Measurements from ENCODE around the gene ACTRT2.

ACTRT2 gene

GRCh38 chr1:2975466-2976179 lies 45.6 kb upstream of the ACTRT2 start:
- H2AFZ ChIP-seq (ENCODE audit: low read length): no peak overlapping the region
- H3K27me3 ChIP-seq (replicated peaks; ENCODE audit: insufficient read depth, low read length): peaks cover 11% of the 10 kb centered on the region
- no peaks in the 10 kb centered on the region for H3K36me3 ChIP-seq (replicated peaks; ENCODE audit: insufficient read depth, low read length)
- no peak for DNase-seq
- no peaks in the 10 kb centered on the region for H3K4me1 ChIP-seq (ENCODE audit: low read length)
- H3K9me3 ChIP-seq (replicated peaks; ENCODE audit: insufficient read depth, low read length): no peaks in the 10 kb centered on the region
- no peak overlapping the region for H3K4me2 ChIP-seq (ENCODE audit: low read depth, low read length)
- H3F3A ChIP-seq (ENCODE audit: insufficient read depth, low read length): no peaks in the 10 kb centered on the region
- no peak overlapping the region for H3K27ac ChIP-seq (ENCODE audit: low read length)
- no peak for TF ChIP-seq EZH2phosphoT487 (IDR thresholded peaks at IDR 0.05; ENCODE audit: low read length)
- TF ChIP-seq, protein P1, sequence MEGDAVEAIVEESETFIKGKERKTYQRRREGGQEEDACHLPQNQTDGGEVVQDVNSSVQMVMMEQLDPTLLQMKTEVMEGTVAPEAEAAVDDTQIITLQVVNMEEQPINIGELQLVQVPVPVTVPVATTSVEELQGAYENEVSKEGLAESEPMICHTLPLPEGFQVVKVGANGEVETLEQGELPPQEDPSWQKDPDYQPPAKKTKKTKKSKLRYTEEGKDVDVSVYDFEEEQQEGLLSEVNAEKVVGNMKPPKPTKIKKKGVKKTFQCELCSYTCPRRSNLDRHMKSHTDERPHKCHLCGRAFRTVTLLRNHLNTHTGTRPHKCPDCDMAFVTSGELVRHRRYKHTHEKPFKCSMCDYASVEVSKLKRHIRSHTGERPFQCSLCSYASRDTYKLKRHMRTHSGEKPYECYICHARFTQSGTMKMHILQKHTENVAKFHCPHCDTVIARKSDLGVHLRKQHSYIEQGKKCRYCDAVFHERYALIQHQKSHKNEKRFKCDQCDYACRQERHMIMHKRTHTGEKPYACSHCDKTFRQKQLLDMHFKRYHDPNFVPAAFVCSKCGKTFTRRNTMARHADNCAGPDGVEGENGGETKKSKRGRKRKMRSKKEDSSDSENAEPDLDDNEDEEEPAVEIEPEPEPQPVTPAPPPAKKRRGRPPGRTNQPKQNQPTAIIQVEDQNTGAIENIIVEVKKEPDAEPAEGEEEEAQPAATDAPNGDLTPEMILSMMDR (IDR thresholded peaks at IDR 0.05; ENCODE audit: low read length): no peak
- TF ChIP-seq EZH2 (optimal IDR thresholded peaks at IDR 0.05; ENCODE audit: low read depth, low read length): no peak
- no peaks in the 10 kb centered on the region for H4K20me1 ChIP-seq (ENCODE audit: insufficient read depth, low read length)
- no peak overlapping the region for H3K9ac ChIP-seq (ENCODE audit: low read length)
- no peaks in the 10 kb centered on the region for H3K9me2 ChIP-seq (replicated peaks; ENCODE audit: insufficient read depth, low read length)
- H3K4me3 ChIP-seq (ENCODE audit: low read length): no peak overlapping the region
- no peaks in the 10 kb centered on the region for H3K79me2 ChIP-seq (ENCODE audit: low read length)

DNA sequence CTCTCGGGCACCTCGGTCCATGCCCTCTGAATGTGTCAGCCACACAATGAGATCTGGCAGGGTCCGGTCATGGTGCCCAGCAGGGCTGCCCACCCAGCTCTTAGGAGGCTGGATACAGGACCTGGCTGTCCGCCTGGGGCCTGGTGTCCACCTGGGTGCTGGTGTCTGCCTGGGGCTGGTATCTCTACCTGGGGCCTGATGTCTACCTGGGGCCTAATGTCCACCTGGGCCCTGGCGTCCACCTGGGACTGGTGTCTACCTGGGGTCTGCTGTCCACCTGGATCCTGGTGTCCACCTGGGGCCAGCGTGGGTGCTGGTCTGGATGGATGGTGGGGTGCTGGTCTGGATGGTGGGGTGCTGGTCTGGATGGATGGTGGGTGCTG lies 45.1 kb upstream of the ACTRT2 start:
- peaks cover 12% of the 10 kb centered on the region for H3K27me3 ChIP-seq (replicated peaks; ENCODE audit: insufficient read depth, low read length)
- no peaks in the 10 kb centered on the region for H3K79me2 ChIP-seq (ENCODE audit: low read length)
- no peak overlapping the region for H3K27ac ChIP-seq (ENCODE audit: low read length)
- no peaks in the 10 kb centered on the region for H3K36me3 ChIP-seq (replicated peaks; ENCODE audit: insufficient read depth, low read length)
- DNase-seq: no peak
- no peaks in the 10 kb centered on the region for H3F3A ChIP-seq (ENCODE audit: insufficient read depth, low read length)
- TF ChIP-seq, protein P1 (IDR thresholded peaks at IDR 0.05; ENCODE audit: low read length): no peak
- TF ChIP-seq EZH2 (optimal IDR thresholded peaks at IDR 0.05; ENCODE audit: low read depth, low read length) (no peak), EZH2phosphoT487 (IDR thresholded peaks at IDR 0.05; ENCODE audit: low read length) (no peak)
- H2AFZ ChIP-seq (ENCODE audit: low read length): no peak overlapping the region
- H3K4me1 ChIP-seq (ENCODE audit: low read length): no peaks in the 10 kb centered on the region
- H3K4me2 ChIP-seq (ENCODE audit: low read depth, low read length): no peak overlapping the region
- H3K4me3 ChIP-seq (ENCODE audit: low read length): no peak overlapping the region
- H3K9me3 ChIP-seq (replicated peaks; ENCODE audit: insufficient read depth, low read length): no peaks in the 10 kb centered on the region
- H4K20me1 ChIP-seq (ENCODE audit: insufficient read depth, low read length): no peaks in the 10 kb centered on the region
- H3K9ac ChIP-seq (ENCODE audit: low read length): no peak overlapping the region
- H3K9me2 ChIP-seq (replicated peaks; ENCODE audit: insufficient read depth, low read length): no peaks in the 10 kb centered on the region

- Histone ChIP-seq H3K4me2 (ENCODE audit: low read depth, low read length) (no peak overlapping the region), H3K9me3 (replicated peaks; ENCODE audit: insufficient read depth, low read length) (no peaks in the 10 kb centered on the region), H3K4me3 (ENCODE audit: low read length) (no peak overlapping the region), H3K9me2 (replicated peaks; ENCODE audit: insufficient read depth, low read length) (no peaks in the 10 kb centered on the region), H4K20me1 (ENCODE audit: insufficient read depth, low read length) (no peaks in the 10 kb centered on the region), H3K36me3 (replicated peaks; ENCODE audit: insufficient read depth, low read length) (no peaks in the 10 kb centered on the region), H3K27ac (ENCODE audit: low read length) (no peak overlapping the region), H3K4me1 (ENCODE audit: low read length) (no peaks in the 10 kb centered on the region), H3F3A (ENCODE audit: insufficient read depth, low read length) (no peaks in the 10 kb centered on the region), H3K9ac (ENCODE audit: low read length) (no peak overlapping the region), H3K27me3 (replicated peaks; ENCODE audit: insufficient read depth, low read length) (peaks cover 31% of the 10 kb centered on the region), H2AFZ (ENCODE audit: low read length) (no peak overlapping the region), H3K79me2 (ENCODE audit: low read length) (no peaks in the 10 kb centered on the region)
- no peak for DNase-seq
- TF ChIP-seq EZH2 (optimal IDR thresholded peaks at IDR 0.05; ENCODE audit: low read depth, low read length) (no peak), EZH2phosphoT487 (IDR thresholded peaks at IDR 0.05; ENCODE audit: low read length) (no peak)
- TF ChIP-seq, protein P1 (IDR thresholded peaks at IDR 0.05; ENCODE audit: low read length): no peak
Observed at GRCh38 chr1:2977886-2978611, 43.2 kb upstream of the ACTRT2 start.
